Panc1 (cell line): ENCODE measurements around the gene CA5A. TPM values are rescaled to one million over a fixed set of nuclear protein-coding genes. Genes with fewer than 3 reads are reported as not detected.
A peak's percentile ranks its signal among the peaks of the same experiment; 100 is the strongest.

Experiments used
- ATAC-seq: fragments of 200-7000 bp; cut with Tn5 transposase; 2 replicates; pipeline ENCODE4 v1.9.1; 2020; ENCODE audit warnings: mild to moderate bottlenecking, moderate library complexity
- BruUV-seq: library from RNA; stranded (reverse); fragments of 400-500 nt; replicated peaks from 2 replicates; lab custom pipeline; 2021; lab: Mats Ljungman, UMichigan
- CTCF ChIA-PET: fragments of 300-600 bp; sonication (Branson Sonifier 250); formaldehyde crosslinking; loops from one replicate; lab custom pipeline; 2022; ENCODE audit warnings: antibody characterized with exemption; lab: Charles Lee
- POLR2A ChIA-PET: fragments of 300-600 bp; sonication (Branson Sonifier 250); formaldehyde crosslinking; loops from one replicate; lab custom pipeline; 2022; ENCODE audit warnings: antibody characterized with exemption; lab: Charles Lee
- DNase-seq: peaks from one replicate; pipeline ENCODE4 v3.0.0-alpha.2; 2010; ENCODE audit warnings: low read depth, low spot score
- H3K27ac ChIP-seq: 2 replicates; pipeline ENCODE4 v1.5.1; 2011; ENCODE audit warnings: mild to moderate bottlenecking, low read length, inconsistent platforms
- H3K27me3 ChIP-seq: fragments of 200-500 bp; sonication (Bioruptor generic); 2 replicates; pipeline ENCODE4 v1.6.0; 2014; ENCODE audit warnings: low read length, inconsistent platforms; ENCODE audit not compliant: control insufficient read depth, insufficient read depth
- H3K36me3 ChIP-seq: fragments of 200-500 bp; sonication (Bioruptor generic); 2 replicates; pipeline ENCODE4 v1.5.1; 2014; ENCODE audit warnings: inconsistent platforms, mild to moderate bottlenecking, low read length, moderate library complexity; ENCODE audit not compliant: control insufficient read depth, insufficient read depth
- H3K4me1 ChIP-seq: 2 replicates; pipeline ENCODE4 v1.5.1; 2011; ENCODE audit warnings: inconsistent platforms, mild to moderate bottlenecking, low read length, moderate library complexity; ENCODE audit not compliant: control insufficient read depth, insufficient read depth
- H3K4me3 ChIP-seq, 2 experiments: 2 replicates each; pipeline ENCODE4 v1.5.1; 2011 to 2012; ENCODE audit warnings: low read depth in 2 of 2, low read length in 2 of 2, mild to moderate bottlenecking in 2 of 2, inconsistent platforms in 1 of 2, moderate library complexity in 1 of 2
- H3K9me3 ChIP-seq: fragments of 200-500 bp; sonication (Bioruptor generic); 2 replicates; pipeline ENCODE4 v1.5.1; 2014; ENCODE audit warnings: low read depth, mild to moderate bottlenecking, inconsistent platforms, low read length, moderate library complexity; ENCODE audit not compliant: control insufficient read depth, insufficient read depth
- POLR2AphosphoS5 ChIP-seq: IDR thresholded peaks from 2 replicates; pipeline ENCODE4 v1.6.1; 2012; ENCODE audit warnings: mild to moderate bottlenecking, low read depth, low read length, moderate library complexity
- SIN3A ChIP-seq: IDR thresholded peaks from 2 replicates; pipeline ENCODE4 v1.6.1; 2012; ENCODE audit warnings: low read depth, mild to moderate bottlenecking, low read length, moderate library complexity, borderline replicate concordance; ENCODE audit not compliant: insufficient read depth
- TCF7L2 ChIP-seq: IDR thresholded peaks from 2 replicates; pipeline ENCODE4 v1.6.1; 2011; ENCODE audit warnings: mild to moderate bottlenecking, low read depth, low read length, inconsistent platforms
- in situ Hi-C: cut with HindIII; loops from 2 replicates; pipeline ENCODE4 v1.10.0; 2016; ENCODE audit warnings: low sequenced_read_pairs, low pct_unique_long_range_greater_than_20kb
- intact Hi-C: fragments of 100-400 bp; cut with micrococcal nuclease; formaldehyde crosslinking; loops from one replicate; pipeline ENCODE4 v1.10.0; 2022; ENCODE audit not compliant: unreplicated experiment
- total RNA-seq: library from RNA; stranded (reverse); gene quantifications from one replicate; pipeline ENCODE4 v1.2.1, GENCODE V29; 2021; ENCODE audit not compliant: unreplicated experiment
- TF ChIP-seq, protein P1 (sequence below): fragments of 450-650 bp; IDR thresholded peaks from 2 replicates; pipeline ENCODE4 v1.5.1; 2017; ENCODE audit warnings: mild to moderate bottlenecking
- TF ChIP-seq, protein P2 (sequence below), 2 experiments: IDR thresholded peaks; 2 replicates each; pipeline ENCODE4 v1.6.1; 2011 to 2012; ENCODE audit warnings: low read depth in 2 of 2, control low read depth in 1 of 2, low read length in 1 of 2, mild to moderate bottlenecking in 1 of 2, moderate library complexity in 1 of 2; ENCODE audit not compliant: insufficient read depth in 1 of 2

The CA5A gene
- total RNA-seq, 1 experiment from 2014 or later, result not detected

DNA sequence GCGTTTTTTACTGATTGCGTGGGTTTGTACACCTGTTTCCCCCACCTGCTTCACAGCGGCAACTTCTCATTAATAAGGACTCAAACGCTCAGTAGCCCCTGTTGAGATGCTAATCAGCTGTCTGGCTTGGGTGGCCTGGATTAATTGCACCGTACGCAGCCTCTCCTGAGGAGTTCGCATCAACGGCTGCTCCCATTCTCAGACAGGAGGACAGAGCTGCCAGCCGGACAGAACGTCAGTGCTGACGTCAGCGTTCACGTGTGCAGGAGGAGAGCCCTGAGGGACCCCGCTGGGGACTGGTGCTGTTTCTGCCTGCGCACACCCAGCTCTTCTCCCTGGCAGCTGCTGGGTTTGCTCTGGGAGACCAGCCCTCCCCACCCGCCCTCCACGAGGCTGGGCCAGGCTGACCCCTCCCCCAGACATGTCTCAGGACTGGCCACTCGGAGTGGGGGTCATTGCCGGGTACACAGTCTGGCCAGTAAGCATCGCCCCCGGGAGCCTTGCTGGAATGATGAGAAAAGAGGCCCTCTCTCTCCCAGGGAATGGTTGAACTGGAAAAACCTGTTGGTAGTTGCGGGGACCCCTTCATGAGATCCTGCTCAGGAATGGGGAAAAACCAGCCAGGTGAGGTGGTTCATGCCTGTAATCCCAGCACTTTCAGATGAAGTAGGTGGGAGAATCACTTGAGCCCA, 9.2 kb upstream of the CA5A start:
- CTCF ChIA-PET, result no interaction called here
- H3K27ac ChIP-seq, result no peak overlapping the region

DNA sequence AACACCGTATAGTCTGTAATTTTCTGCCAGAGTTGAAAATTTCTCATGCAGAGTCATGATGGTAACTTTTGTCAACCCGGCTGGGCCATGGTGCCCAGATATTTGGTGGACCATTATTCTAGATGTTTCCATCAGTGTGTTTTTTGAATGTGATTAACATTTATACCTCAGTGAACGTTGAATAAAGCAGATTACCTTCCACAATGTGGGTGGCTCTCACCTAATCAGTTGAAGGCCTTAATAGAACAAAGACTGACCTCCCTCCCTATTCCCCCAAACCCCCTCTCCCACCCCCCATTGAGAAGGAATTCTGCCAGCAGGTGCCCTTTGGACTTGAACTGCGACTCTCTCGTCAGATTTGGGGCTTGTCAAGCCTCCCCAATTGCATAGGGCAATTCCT, 6.4 kb upstream of the CA5A start:
- Histone ChIP-seq H3K27me3 (no peaks in the 10 kb centered on the region), H3K36me3 (no peaks in the 10 kb centered on the region), H3K9me3 (no peaks in the 10 kb centered on the region), H3K4me1 (no peaks in the 10 kb centered on the region; the same call in 1 of the 2 replicates), H3K27ac (no peak overlapping the region), H3K4me3 (no peak overlapping the region)
- ChIA-PET POLR2A (no interaction called here), CTCF (no interaction called here)
- DNase-seq (no peak), ATAC-seq (no peak)
- in situ Hi-C loops (no loop called here), intact Hi-C loops (no loop called here)
- no TSS peak for BruUV-seq
- TF ChIP-seq TCF7L2 (no peak), POLR2AphosphoS5 (no peak), SIN3A (no peak)
- TF ChIP-seq, protein P1, sequence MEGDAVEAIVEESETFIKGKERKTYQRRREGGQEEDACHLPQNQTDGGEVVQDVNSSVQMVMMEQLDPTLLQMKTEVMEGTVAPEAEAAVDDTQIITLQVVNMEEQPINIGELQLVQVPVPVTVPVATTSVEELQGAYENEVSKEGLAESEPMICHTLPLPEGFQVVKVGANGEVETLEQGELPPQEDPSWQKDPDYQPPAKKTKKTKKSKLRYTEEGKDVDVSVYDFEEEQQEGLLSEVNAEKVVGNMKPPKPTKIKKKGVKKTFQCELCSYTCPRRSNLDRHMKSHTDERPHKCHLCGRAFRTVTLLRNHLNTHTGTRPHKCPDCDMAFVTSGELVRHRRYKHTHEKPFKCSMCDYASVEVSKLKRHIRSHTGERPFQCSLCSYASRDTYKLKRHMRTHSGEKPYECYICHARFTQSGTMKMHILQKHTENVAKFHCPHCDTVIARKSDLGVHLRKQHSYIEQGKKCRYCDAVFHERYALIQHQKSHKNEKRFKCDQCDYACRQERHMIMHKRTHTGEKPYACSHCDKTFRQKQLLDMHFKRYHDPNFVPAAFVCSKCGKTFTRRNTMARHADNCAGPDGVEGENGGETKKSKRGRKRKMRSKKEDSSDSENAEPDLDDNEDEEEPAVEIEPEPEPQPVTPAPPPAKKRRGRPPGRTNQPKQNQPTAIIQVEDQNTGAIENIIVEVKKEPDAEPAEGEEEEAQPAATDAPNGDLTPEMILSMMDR, result no peak
- TF ChIP-seq, protein P2, sequence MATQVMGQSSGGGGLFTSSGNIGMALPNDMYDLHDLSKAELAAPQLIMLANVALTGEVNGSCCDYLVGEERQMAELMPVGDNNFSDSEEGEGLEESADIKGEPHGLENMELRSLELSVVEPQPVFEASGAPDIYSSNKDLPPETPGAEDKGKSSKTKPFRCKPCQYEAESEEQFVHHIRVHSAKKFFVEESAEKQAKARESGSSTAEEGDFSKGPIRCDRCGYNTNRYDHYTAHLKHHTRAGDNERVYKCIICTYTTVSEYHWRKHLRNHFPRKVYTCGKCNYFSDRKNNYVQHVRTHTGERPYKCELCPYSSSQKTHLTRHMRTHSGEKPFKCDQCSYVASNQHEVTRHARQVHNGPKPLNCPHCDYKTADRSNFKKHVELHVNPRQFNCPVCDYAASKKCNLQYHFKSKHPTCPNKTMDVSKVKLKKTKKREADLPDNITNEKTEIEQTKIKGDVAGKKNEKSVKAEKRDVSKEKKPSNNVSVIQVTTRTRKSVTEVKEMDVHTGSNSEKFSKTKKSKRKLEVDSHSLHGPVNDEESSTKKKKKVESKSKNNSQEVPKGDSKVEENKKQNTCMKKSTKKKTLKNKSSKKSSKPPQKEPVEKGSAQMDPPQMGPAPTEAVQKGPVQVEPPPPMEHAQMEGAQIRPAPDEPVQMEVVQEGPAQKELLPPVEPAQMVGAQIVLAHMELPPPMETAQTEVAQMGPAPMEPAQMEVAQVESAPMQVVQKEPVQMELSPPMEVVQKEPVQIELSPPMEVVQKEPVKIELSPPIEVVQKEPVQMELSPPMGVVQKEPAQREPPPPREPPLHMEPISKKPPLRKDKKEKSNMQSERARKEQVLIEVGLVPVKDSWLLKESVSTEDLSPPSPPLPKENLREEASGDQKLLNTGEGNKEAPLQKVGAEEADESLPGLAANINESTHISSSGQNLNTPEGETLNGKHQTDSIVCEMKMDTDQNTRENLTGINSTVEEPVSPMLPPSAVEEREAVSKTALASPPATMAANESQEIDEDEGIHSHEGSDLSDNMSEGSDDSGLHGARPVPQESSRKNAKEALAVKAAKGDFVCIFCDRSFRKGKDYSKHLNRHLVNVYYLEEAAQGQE (IDR thresholded peaks at IDR 0.05; ENCODE audit: insufficient read depth in 1 of 2, low read depth in 2 of 2, low read length in 1 of 2), result no peak

More for the DNA sequence above, 9.2 kb upstream of the CA5A start:
- POLR2A ChIA-PET, result no interaction called here
- in situ Hi-C loops, result no loop called here
- no TSS peak for BruUV-seq
- Histone ChIP-seq H3K9me3 (no peaks in the 10 kb centered on the region), H3K36me3 (no peaks in the 10 kb centered on the region; the same call in 1 of the 2 replicates), H3K27me3 (no peaks in the 10 kb centered on the region), H3K4me1 (no peaks in the 10 kb centered on the region; the same call in 1 of the 2 replicates), H3K4me3 (peak overlapping the region; percentile 14 to 43)
- no peak for DNase-seq
- peak; percentile 71 for ATAC-seq
- TF ChIP-seq TCF7L2 (no peak), POLR2AphosphoS5 (no peak), SIN3A (no peak)
- TF ChIP-seq, protein P2 (IDR thresholded peaks at IDR 0.05; ENCODE audit: insufficient read depth in 1 of 2, low read depth in 2 of 2, low read length in 1 of 2), result no peak
- intact Hi-C loops, result no loop called here
